VCaP (cell line): Measurements from ENCODE around the gene CACNA2D1.

Source experiments
- H3K27ac ChIP-seq: fragments of 450-650 bp; 2 replicates; pipeline ENCODE4 v1.5.1; 2017
- CTCF ChIP-seq: fragments of 450-650 bp; conservative IDR thresholded peaks from 2 replicates; pipeline ENCODE4 v1.5.1; 2017; ENCODE audit warnings: mild to moderate bottlenecking, moderate library complexity

CACNA2D1 gene

GRCh38 chr7:82211333-82211732 lies 232.2 kb downstream of the CACNA2D1 start:
- no peak for TF ChIP-seq CTCF
- H3K27ac ChIP-seq: no peak overlapping the region

- TF ChIP-seq CTCF: no peak
- H3K27ac ChIP-seq: no peak overlapping the region
These were observed 233.0 kb downstream of the CACNA2D1 start for GRCh38 chr7:82210416-82211184.

GRCh38 chr7:82209179-82209747 lies 234.3 kb downstream of the CACNA2D1 start:
- TF ChIP-seq CTCF: no peak
- no peak overlapping the region for H3K27ac ChIP-seq

- H3K27ac ChIP-seq: no peak overlapping the region
- TF ChIP-seq CTCF: no peak
These were observed 238.9 kb downstream of the CACNA2D1 start for GRCh38 chr7:82204694-82205093.

- TF ChIP-seq CTCF: no peak
- H3K27ac ChIP-seq: no peak overlapping the region
These were observed 240.6 kb downstream of the CACNA2D1 start for GRCh38 chr7:82202965-82203364.

GRCh38 chr7:82202107-82202506 lies 241.5 kb downstream of the CACNA2D1 start:
- no peak overlapping the region for H3K27ac ChIP-seq
- TF ChIP-seq CTCF: no peak

- no peak overlapping the region for H3K27ac ChIP-seq
- no peak for TF ChIP-seq CTCF
These were observed 243.0 kb downstream of the CACNA2D1 start for GRCh38 chr7:82200601-82201000.
